GM19452 (cell line): Measurements from ENCODE around the gene ZNF134.

Experiments used
- ATAC-seq: cut with Tn5 transposase; IDR thresholded peaks from one replicate; pipeline ENCODE4 v1.9.1; 2021; ENCODE audit not compliant: unreplicated experiment

Gene ZNF134

GRCh38 chr19:57613941-57614743, at the start of gene ZNF134:
ZNF134 (plus strand) TSS chr19:57614242; CDS start chr19:57619469, 5,227 bp downstream.
- peak; percentile 97 for ATAC-seq

DNA sequence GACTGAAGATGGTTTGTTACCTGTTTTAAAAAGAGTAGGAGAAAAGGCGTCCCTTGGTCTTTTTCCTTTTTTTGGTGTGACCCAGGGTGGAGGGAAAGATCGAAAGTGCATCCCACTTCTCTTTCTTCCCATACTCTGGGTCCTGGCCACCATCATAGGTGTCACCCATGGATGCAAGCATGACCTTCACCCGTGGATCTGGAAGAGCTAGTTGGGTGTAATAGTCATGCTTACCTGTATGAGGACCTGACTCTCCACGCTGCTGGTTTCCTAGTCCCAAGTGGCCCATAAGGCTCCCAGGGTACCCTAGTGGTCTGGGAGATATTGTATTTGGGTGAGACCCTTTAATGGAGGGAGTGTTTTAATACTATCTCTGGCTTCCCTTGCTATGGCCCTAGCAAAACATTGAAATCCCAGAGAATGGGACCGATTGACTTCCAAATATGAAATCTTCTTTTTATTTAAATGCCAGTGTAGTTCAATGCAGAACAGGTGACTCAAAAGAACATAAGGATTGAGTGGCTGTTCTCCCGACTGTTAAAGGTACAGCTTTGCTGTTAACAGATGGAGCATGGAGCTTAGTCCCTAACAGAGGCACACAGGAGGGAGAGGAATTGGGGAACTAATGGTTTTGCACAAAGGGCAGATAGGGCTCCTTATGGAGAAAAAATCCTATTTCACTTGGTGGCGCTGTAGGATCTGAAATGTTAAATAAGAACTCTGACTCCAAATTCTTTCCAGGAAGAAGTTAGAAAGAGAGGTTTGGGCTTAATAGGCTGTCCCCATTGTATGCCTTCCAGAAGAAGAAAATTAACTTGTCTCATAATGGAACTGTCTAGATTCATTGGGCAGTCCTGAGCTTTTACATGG, 47.4 kb upstream of the ZNF134 start:
- no peak for ATAC-seq

- ATAC-seq, result no peak
Observed at GRCh38 chr19:57570707-57571106, 43.3 kb upstream of the ZNF134 start.

DNA sequence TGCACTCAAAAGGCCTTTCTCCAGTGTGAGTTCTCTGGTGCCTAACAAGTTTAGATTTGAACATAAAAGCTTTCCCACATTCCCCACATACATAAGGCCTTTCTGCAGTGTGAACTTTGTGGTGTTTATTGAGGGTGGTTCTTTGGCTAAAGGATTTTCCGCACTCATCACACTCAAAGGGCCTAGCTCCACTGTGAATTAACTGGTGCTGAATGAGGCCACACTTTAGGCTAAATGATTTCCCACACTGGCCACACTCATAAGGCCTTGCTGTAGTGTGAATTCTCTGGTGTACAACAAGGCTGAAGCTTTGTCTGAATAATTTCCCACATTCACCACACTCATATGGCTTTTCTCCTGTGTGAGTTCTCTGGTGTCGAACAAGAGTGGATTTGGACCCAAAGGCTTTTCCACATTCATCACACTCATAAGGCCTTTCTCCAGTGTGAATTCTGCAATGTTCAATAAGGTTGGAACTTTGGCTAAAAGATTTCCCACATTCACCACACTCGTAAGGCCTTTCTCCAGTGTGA, 41.6 kb upstream of the ZNF134 start:
- ATAC-seq, result no peak

DNA sequence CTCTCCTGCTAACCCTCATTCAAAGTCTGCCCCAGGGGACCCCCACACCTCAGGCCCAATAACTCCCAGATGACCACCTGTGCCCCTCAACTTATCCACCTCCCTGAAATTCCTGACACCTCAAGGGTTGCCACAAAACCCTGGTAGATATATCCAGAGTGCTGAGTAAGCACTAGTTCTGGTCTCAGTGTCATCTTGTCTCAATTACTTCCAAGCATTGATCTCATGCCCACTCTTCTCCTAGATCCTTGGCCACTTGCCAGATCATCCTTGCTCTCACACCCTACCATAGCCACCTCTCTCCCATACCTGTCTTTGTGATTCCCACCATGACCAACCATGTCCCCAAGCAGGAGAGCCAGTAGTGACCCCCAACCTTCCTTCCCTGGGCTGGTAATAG, 37.4 kb upstream of the ZNF134 start:
- ATAC-seq, result no peak

- ATAC-seq, result peak; percentile 94
Observed at GRCh38 chr19:57578487-57579205, 35.4 kb upstream of the ZNF134 start, which contains the start of gene ZNF416. ZNF416 (minus strand) TSS chr19:57578911; CDS start chr19:57578704, 207 bp downstream.

DNA sequence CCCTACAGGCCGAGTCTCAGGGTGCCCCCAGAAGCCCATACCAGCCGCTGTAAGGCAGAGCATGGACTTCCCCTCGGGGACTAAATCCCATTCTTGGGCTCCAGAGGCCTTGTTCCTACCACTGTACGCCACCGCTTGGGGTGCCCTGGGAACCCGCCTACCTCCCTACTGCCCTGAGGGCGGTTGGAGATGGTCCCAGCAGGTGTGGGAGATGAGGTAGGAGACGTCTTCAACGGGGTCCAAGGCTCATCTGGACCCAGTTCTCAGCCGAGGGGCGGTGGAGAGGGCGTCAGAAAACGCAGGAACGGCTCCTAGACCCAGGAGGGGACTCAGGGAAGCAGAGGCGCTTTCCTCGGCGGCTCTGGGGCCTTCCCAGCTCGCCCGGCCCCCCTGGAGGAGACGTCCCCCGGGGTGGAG, 30.9 kb upstream of the ZNF134 start:
- ATAC-seq, result no peak

DNA sequence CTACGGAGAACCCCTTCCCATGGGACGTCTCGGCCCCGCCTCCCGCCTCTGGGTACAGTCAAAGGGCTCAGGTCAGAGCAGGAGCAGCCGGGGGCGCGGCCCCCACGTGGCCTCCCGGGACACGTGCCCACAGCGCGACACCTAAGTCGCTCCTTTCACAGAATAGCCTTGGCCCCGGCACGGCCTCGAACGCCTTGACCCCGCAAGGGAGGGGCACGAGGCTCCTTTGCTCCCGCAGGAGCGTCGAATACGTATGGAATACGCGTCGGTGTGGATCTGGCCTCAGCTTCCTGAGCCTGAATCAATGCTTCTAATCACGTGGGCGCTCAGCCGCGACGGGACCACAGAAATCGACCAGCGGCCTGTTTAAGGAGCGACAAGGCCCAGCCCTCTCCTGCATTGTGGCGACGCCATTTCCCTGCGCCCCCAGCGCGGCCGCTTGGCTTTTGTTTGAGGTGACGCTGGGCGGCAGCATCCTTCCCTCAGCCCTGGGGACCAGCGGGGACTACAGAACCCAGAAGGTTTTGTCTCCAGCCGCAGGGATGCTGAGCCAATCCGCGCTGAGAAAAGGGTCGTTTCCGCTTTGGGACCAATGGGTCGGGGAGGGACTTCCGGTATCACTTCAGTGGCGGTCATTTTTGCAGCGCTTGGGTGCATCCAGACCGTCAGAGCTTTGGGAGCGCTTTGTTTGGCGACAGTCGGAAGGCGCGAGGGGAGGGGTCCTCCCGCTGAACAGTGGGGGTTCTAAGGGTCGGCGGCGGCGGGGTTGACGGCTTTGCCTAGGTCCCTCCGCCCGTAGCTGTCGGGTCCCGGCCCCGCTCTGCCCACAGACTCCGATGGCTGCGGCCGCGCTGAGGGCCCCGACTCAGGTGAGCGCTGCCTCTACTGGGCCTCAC, 30.3 kb upstream of the ZNF134 start, which contains the start of gene ZIK1:
Gene ZIK1, plus strand, starts transcription at position 625 of the 896 bp plus-strand sequence. Its CDS starts 212 bp downstream, at position 837.
- peak; percentile 83 for ATAC-seq

DNA sequence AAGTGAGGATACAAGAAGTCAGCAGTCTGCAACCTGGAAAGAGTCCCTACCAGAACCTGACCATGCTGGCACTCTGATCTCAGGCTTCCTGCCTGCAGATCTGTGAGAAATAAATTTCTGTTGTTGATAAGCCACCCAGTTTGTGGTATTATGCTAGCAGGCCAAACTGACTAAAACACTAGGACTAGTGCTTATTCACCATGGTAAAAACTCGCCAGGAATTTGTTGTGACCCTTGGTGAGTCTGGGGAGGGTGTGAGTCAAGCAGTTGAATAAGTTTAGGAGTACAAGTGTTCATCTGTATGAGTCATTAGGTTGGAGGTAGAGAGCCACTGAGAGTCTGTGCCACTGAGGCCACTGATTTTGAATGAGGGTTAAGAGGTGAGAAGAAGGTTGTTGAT, 26.5 kb upstream of the ZNF134 start:
- ATAC-seq, result no peak

- no peak for ATAC-seq
Observed at GRCh38 chr19:57599377-57599760, 14.7 kb upstream of the ZNF134 start.

GRCh38 chr19:57599761-57600383, 14.2 kb upstream of the ZNF134 start, which contains the start of gene ZNF530:
ZNF530 (plus strand) TSS chr19:57599885; CDS start chr19:57604346, 4,461 bp downstream.
- peak; percentile 93 for ATAC-seq

- no peak for ATAC-seq
Observed at GRCh38 chr19:57606931-57607330, 7.1 kb upstream of the ZNF134 start.

GRCh38 chr19:57611113-57611512, 2.9 kb upstream of the ZNF134 start:
- no peak for ATAC-seq

DNA sequence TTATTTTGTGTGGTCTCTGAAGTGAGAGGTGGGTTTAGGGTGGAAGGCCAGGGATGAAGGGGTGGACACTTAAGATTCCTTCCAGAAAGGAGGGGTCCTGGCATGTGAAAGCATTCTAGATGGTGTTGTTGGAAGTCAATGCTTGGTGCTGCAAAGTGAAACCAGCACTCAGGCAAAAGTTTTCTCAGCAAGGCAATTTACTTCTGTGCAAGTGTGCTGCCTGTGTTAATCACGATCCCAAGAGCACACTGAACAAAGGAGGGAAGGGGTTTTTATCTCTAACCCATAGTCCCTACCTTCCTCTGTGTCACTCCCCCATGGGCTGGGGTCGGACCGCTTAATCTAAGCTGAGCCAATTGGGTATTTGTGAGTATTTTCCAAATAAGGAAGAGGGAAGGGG, 1.3 kb downstream of the ZNF134 start:
- no peak for ATAC-seq

DNA sequence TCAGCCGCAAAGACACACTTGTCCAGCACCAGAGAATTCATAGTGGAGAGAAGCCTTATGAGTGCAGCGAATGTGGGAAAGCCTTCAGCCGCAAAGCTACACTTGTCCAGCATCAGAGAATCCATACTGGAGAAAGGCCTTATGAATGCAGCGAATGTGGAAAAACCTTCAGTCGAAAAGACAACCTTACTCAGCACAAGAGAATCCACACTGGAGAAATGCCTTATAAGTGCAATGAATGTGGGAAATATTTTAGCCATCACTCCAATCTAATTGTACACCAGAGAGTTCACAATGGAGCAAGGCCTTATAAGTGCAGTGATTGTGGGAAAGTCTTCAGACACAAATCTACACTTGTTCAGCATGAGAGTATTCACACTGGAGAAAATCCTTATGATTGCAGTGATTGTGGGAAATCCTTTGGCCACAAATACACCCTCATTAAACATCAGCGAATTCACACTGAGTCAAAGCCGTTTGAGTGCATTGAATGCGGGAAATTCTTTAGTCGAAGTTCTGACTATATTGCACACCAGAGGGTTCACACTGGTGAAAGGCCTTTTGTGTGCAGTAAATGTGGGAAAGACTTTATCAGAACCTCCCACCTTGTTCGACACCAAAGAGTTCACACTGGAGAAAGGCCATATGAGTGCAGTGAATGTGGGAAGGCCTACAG, 6.8 kb downstream of the ZNF134 start:
- ATAC-seq, result no peak

DNA sequence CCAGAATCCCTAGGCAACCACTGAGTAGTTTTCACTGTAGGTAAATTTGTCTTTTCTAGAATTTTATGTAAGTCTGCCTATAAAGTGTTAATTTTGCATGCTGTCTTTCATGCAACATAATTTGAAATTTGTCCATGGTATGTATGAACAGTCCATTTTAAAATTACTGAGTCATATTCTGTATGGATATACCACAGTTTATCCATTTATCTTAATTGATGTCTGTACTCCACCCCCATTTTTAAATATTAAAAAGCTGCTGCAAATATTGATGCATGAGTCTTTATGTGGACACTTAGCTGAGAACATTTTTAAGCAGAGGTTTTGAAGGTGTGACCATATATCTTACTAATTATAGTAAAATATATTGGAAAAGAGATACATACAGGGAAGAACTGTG, 9.0 kb downstream of the ZNF134 start:
- ATAC-seq, result no peak

DNA sequence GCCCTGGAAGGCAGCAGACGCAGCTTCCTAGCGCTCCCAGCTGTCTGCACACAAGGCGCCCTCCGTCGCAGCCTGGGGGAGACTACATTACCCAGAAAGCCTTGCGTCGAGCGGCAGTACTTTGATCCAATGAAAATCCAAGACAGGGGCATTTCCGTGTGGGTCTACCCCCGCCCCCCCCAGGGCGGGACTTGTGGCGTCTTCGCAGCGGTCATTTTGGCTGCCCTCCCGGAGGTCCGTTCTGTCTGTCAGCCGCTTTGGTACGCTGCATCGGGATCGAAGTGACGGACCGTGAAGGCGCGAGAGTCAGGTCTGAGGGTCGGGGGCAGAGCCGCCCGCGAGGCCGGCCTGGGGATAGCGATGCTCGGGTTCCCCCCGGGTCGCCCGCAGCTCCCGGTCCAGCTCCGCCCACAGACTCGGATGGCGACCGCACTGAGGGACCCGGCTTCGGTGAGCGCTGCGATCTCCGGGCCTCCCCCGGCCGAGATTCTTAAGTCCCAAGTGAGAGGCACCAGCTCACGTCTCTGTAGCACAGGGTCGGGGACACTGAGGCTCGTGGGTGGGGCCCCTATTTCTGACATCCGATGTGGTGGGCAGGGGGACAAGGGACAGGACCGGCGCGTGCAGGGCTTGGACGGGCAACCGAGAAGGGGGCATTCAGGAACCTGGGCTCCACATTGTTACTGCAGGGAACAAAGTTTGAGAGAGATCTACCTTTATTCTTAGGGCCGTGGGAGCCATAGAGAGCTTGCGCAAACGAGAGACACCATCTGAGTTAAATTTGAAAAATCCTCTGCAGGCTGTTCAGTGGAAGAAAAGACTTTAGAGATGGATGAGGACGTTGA, 19.2 kb downstream of the ZNF134 start, which contains the start of gene ZNF211:
Gene ZNF211, plus strand, starts transcription at position 182 of the 845 bp plus-strand sequence. Its CDS starts 179 bp downstream, at position 361.
- ATAC-seq, result peak; percentile 96

DNA sequence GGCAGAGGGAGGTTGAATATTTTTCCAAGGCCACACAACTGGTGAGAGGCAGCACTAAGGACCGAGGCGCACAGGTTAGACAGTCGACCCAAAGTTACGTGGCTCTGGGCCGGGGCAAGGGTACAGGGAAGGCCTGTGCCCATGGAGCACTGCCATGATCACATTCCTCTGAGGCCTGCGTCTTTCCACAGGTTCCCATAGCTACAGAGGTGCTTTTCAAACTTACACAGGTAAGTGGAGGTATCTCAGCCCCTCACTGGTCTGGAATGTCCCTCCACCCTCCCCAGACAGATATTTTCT, 19.7 kb downstream of the ZNF134 start:
- ATAC-seq, result no peak
